Stimulated activated CD8-positive, alpha-beta memory T cell treated with anti-CD3 and anti-CD28 coated beads, Interleukin-15, amount 100 ng/mL, for 24 hours (primary cell): ENCODE data around the gene RAB22A.
"Not testable (repeated sequence)": the region's sequence is repeated elsewhere in the genome, so short reads cannot be mapped to it uniquely, and the experiment has no call there.

Source experiments
- DNase-seq: peaks from one replicate; pipeline ENCODE4 v3.0.0-alpha.2; 2020; ENCODE audit warnings: low read depth

Gene RAB22A

GRCh38 chr20:58414786-58415185 is 105.3 kb downstream of the RAB22A start:
- not testable (repeated sequence) for DNase-seq

- no peak for DNase-seq
Observed at GRCh38 chr20:58416057-58416456, 106.5 kb downstream of the RAB22A start.

GRCh38 chr20:58416835-58417234 is 107.3 kb downstream of the RAB22A start:
- no peak for DNase-seq
